ENCODE measurements around the gene MXI1.

The MXI1 gene

DNA sequence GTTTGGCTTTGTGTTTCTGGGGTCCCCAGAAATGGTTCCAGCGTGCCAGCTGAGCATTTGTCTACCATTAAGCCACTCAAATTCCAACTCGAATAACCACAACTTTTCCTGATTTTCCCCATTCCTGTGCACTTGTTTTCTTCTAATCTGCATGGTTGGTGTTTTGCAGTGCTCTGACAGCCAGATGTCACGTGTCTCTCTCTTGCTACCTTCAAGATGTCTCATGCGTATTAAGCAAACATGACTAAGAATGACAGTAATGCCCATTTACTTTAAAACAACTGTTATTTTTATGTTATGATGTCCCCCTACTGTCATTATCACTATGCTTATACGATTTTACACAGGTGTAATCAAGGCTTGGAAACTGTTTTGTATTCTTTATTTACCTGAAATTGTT is 35.2 kb upstream of the MXI1 start:
- DNase-seq (ENCODE audit: low read depth, low spot score) = no peak
- peaks cover 82% of the 10 kb centered on the region for H3K27me3 ChIP-seq (ENCODE audit: insufficient read depth, insufficient read length)
- no peak overlapping the region for H3K4me3 ChIP-seq (ENCODE audit: insufficient read length, low read depth)
- H3K36me3 ChIP-seq (ENCODE audit: insufficient read depth, insufficient read length, low read length) = no peaks in the 10 kb centered on the region
- no peaks in the 10 kb centered on the region for H3K9me3 ChIP-seq (ENCODE audit: insufficient read depth, low read length)
- H3K9ac ChIP-seq (ENCODE audit: insufficient read length, low read depth) = no peak overlapping the region
- no peak for TF ChIP-seq YY1 (IDR thresholded peaks at IDR 0.05; ENCODE audit: insufficient read depth, insufficient read length)
- peaks cover 6% of the 10 kb centered on the region for H3K4me1 ChIP-seq (ENCODE audit: insufficient read depth, insufficient read length)

DNA sequence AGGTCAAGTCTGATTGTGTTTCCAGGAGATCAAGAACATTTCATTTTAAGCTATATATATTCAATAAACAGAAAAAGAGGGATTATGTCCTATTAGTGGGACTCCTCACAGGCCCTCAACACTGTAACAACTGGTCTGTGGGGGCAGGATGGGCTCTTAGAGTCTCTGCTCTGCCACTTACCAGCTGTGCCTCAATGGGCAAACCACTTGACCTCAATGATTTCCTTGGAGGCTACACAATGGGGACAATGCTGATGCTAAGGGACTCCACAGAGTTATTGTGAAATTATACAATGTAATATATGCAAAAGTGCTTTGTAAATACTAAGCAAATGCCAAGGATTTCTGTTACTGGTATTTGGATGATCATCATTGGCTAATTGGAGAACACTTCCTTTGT is 33.2 kb upstream of the MXI1 start:
- H3K27me3 ChIP-seq (ENCODE audit: insufficient read depth, insufficient read length) = peaks cover 64% of the 10 kb centered on the region
- H3K4me1 ChIP-seq (ENCODE audit: insufficient read depth, insufficient read length) = peaks cover 2% of the 10 kb centered on the region
- no peak for TF ChIP-seq YY1 (IDR thresholded peaks at IDR 0.05; ENCODE audit: insufficient read depth, insufficient read length)
- no peak for TF ChIP-seq SUZ12 (IDR thresholded peaks at IDR 0.05; ENCODE audit: extremely low read depth, insufficient read depth, insufficient read length)
- TF ChIP-seq ZNF274 (IDR thresholded peaks at IDR 0.05; ENCODE audit: low read depth, low read length) = no peak
- H3K9me3 ChIP-seq (ENCODE audit: insufficient read depth, low read length) = no peaks in the 10 kb centered on the region
- DNase-seq (ENCODE audit: low read depth, low spot score) = no peak
- H3K4me3 ChIP-seq (ENCODE audit: insufficient read length, low read depth) = no peak overlapping the region
- no peaks in the 10 kb centered on the region for H3K36me3 ChIP-seq (ENCODE audit: insufficient read depth, insufficient read length, low read length)
- no peak overlapping the region for H3K9ac ChIP-seq (ENCODE audit: insufficient read length, low read depth)

GRCh38 chr10:110174816-110175215 is 32.6 kb upstream of the MXI1 start:
- Histone ChIP-seq H3K4me3 (ENCODE audit: insufficient read length, low read depth) (no peak overlapping the region), H3K36me3 (ENCODE audit: insufficient read depth, insufficient read length, low read length) (no peaks in the 10 kb centered on the region), H3K9ac (ENCODE audit: insufficient read length, low read depth) (no peak overlapping the region), H3K4me1 (ENCODE audit: insufficient read depth, insufficient read length) (peaks cover 2% of the 10 kb centered on the region), H3K27me3 (ENCODE audit: insufficient read depth, insufficient read length) (peaks cover 58% of the 10 kb centered on the region), H3K9me3 (ENCODE audit: insufficient read depth, low read length) (no peaks in the 10 kb centered on the region)
- TF ChIP-seq ZNF274 (IDR thresholded peaks at IDR 0.05; ENCODE audit: low read depth, low read length) (no peak), YY1 (IDR thresholded peaks at IDR 0.05; ENCODE audit: insufficient read depth, insufficient read length) (no peak), SUZ12 (IDR thresholded peaks at IDR 0.05; ENCODE audit: extremely low read depth, insufficient read depth, insufficient read length) (no peak)
- DNase-seq (ENCODE audit: low read depth, low spot score) = no peak

DNA sequence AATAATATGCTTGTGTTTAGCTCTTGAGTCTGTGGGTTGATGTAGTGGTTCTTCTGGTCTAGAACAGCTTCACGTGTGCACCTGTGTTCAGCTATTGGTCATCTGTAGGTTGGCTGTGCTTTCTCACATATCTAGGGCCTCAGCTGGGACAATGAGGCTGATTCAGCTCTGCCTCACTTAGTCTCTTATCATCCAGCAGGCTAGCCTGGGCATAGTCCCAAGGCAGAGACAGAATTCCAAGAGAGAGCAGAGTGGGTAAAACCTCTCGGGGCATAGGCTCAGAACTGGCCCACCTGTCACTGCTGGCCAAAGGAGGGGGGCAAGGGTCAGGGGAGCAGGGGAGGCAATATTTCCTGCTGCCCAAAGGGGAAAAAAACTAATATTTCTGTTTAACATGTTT is 32.0 kb upstream of the MXI1 start:
- TF ChIP-seq ZNF274 (IDR thresholded peaks at IDR 0.05; ENCODE audit: low read depth, low read length) = no peak
- TF ChIP-seq YY1 (IDR thresholded peaks at IDR 0.05; ENCODE audit: insufficient read depth, insufficient read length) = no peak
- no peak for TF ChIP-seq SUZ12 (IDR thresholded peaks at IDR 0.05; ENCODE audit: extremely low read depth, insufficient read depth, insufficient read length)
- Histone ChIP-seq H3K9me3 (ENCODE audit: insufficient read depth, low read length) (no peaks in the 10 kb centered on the region), H3K4me3 (ENCODE audit: insufficient read length, low read depth) (no peak overlapping the region), H3K4me1 (ENCODE audit: insufficient read depth, insufficient read length) (peaks cover 2% of the 10 kb centered on the region), H3K9ac (ENCODE audit: insufficient read length, low read depth) (no peak overlapping the region), H3K27me3 (ENCODE audit: insufficient read depth, insufficient read length) (peaks cover 53% of the 10 kb centered on the region), H3K36me3 (ENCODE audit: insufficient read depth, insufficient read length, low read length) (no peaks in the 10 kb centered on the region)
- no peak for DNase-seq (ENCODE audit: low read depth, low spot score)

DNA sequence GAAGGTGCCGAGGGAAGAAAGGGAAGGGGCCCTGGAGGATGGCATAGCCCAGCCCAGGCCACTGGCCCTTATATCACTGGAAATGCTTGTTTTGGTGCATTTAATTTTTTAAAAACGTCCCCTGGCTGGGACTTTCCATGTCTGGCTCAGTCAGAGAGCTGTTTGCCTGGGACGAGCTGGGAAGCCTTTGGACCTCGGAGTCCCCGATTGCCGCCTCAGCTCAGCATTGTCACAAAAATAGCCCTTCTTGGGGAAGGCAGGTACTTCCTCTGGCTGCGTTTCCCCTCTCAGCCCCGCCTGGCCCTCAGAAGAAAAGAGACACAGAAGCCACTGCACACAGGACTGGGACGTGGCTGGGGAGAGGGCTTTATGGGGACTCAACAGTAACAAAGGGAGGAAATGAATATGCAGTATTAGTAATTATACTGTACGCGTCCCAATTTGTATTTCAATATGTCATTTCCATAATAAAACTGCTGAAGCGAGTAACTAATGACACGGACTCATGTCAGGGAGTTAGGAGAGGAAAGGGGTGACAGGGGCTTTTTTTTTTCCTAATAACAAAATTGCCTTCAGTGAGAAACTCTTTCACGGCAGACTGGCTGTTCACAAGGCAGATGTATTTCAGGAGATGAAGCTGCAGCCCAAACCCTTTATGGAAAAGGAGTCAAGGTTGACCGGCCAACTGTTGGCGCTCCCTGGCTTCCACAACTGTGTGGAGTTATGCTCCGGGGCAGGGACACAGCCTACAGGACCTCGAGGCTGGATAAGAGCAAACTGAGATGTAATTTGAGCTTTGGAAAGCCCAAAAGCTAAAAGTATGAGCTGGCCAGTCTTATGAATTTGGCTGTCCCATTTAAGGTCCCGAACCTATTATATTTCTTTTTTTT is 31.0 kb upstream of the MXI1 start:
- Histone ChIP-seq H3K9me3 (ENCODE audit: insufficient read depth, low read length) (no peaks in the 10 kb centered on the region), H3K4me1 (ENCODE audit: insufficient read depth, insufficient read length) (no peaks in the 10 kb centered on the region), H3K4me3 (ENCODE audit: insufficient read length, low read depth) (no peak overlapping the region), H3K9ac (ENCODE audit: insufficient read length, low read depth) (no peak overlapping the region), H3K36me3 (ENCODE audit: insufficient read depth, insufficient read length, low read length) (no peaks in the 10 kb centered on the region), H3K27me3 (ENCODE audit: insufficient read depth, insufficient read length) (peaks cover 47% of the 10 kb centered on the region)
- DNase-seq (ENCODE audit: low read depth, low spot score) = no peak
- no peak for TF ChIP-seq ZNF274 (IDR thresholded peaks at IDR 0.05; ENCODE audit: low read depth, low read length)
- TF ChIP-seq SUZ12 (IDR thresholded peaks at IDR 0.05; ENCODE audit: extremely low read depth, insufficient read depth, insufficient read length) = no peak
- TF ChIP-seq YY1 (IDR thresholded peaks at IDR 0.05; ENCODE audit: insufficient read depth, insufficient read length) = no peak

DNA sequence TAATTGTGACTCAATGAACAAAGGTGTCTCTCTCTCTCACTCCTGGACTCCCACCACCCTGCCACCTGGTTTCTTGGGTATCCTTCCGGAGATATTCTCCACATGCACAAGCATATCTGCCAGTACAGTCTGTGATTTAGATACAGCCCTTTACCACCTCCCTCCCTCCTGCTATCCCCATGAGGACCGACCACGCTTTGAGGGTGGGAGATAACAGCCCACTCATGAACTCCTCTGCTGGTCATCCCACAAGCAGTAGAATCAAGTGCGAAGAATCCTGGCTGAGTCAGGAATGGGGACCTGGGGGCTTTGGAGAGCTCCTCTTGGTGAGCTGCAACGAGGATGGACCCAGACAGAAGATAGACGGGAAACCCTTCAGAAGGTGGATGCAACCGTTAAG is 28.2 kb upstream of the MXI1 start:
- Histone ChIP-seq H3K27me3 (ENCODE audit: insufficient read depth, insufficient read length) (peaks cover 20% of the 10 kb centered on the region), H3K4me1 (ENCODE audit: insufficient read depth, insufficient read length) (peaks cover 2% of the 10 kb centered on the region), H3K4me3 (ENCODE audit: insufficient read length, low read depth) (no peak overlapping the region), H3K9me3 (ENCODE audit: insufficient read depth, low read length) (no peaks in the 10 kb centered on the region), H3K9ac (ENCODE audit: insufficient read length, low read depth) (no peak overlapping the region), H3K36me3 (ENCODE audit: insufficient read depth, insufficient read length, low read length) (no peaks in the 10 kb centered on the region)
- TF ChIP-seq YY1 (IDR thresholded peaks at IDR 0.05; ENCODE audit: insufficient read depth, insufficient read length) (no peak), ZNF274 (IDR thresholded peaks at IDR 0.05; ENCODE audit: low read depth, low read length) (no peak), SUZ12 (IDR thresholded peaks at IDR 0.05; ENCODE audit: extremely low read depth, insufficient read depth, insufficient read length) (no peak)
- no peak for DNase-seq (ENCODE audit: low read depth, low spot score)

- Histone ChIP-seq H3K36me3 (ENCODE audit: insufficient read depth, insufficient read length, low read length) (no peaks in the 10 kb centered on the region), H3K9me3 (ENCODE audit: insufficient read depth, low read length) (no peaks in the 10 kb centered on the region), H3K27me3 (ENCODE audit: insufficient read depth, insufficient read length) (no peaks in the 10 kb centered on the region), H3K4me3 (ENCODE audit: insufficient read length, low read depth) (no peak overlapping the region), H3K9ac (ENCODE audit: insufficient read length, low read depth) (no peak overlapping the region), H3K4me1 (ENCODE audit: insufficient read depth, insufficient read length) (peaks cover 2% of the 10 kb centered on the region)
- no peak for DNase-seq (ENCODE audit: low read depth, low spot score)
- TF ChIP-seq ZNF274 (IDR thresholded peaks at IDR 0.05; ENCODE audit: low read depth, low read length) (no peak), YY1 (IDR thresholded peaks at IDR 0.05; ENCODE audit: insufficient read depth, insufficient read length) (no peak), SUZ12 (IDR thresholded peaks at IDR 0.05; ENCODE audit: extremely low read depth, insufficient read depth, insufficient read length) (no peak)
Measured at GRCh38 chr10:110181451-110181850, 26.0 kb upstream of the MXI1 start.

Data from NT2/D1 (cell line).